Naive thymus-derived CD8-positive, alpha-beta T cell (primary cell): ENCODE data around the gene CACHD1. TPM values are rescaled to one million over a fixed set of nuclear protein-coding genes. Genes with fewer than 3 reads are reported as not detected.
A peak's percentile ranks its signal among the peaks of the same experiment; 100 is the strongest.
"Not testable (repeated sequence)": the region's sequence is repeated elsewhere in the genome, so short reads cannot be mapped to it uniquely, and the experiment has no call there.

Experiments used
- ATAC-seq, 2 donors: fragments of 150-1000 bp; cut with Tn5 transposase in 1 of 2; sonication (Bioruptor Pico), chemical (Tn5 transposase) in 1 of 2; 1 replicate in 1 of 2; 2 replicates in 1 of 2; pipeline ENCODE4 v1.10.0; 2021; ENCODE audit warnings: mild to moderate bottlenecking in 2 of 2, moderate library complexity in 2 of 2
- POLR2A ChIA-PET: fragments of 350-600 bp; sonication (Branson Sonifier 250); formaldehyde crosslinking; loops from one replicate; lab custom pipeline; 2021; ENCODE audit warnings: antibody characterized with exemption; lab: Charles Lee
- DNase-seq, 10 donors: peaks; one replicate each; pipeline versions ENCODE4 v3.0.0 to v3.0.0-alpha.2; 2020 to 2022
- H3K27ac Mint-ChIP-seq, 10 donors: one replicate each; pipeline ENCODE4 v1.8.0; 2020 to 2022; ENCODE audit warnings: mild to moderate bottlenecking in 10 of 10, mixed read lengths in 10 of 10, moderate library complexity in 4 of 10, inconsistent platforms in 1 of 10
- H3K27me3 Mint-ChIP-seq, 5 donors: one replicate each; pipeline ENCODE4 v1.8.0; 2021 to 2022; ENCODE audit warnings: mixed read lengths in 5 of 5
- H3K36me3 Mint-ChIP-seq, 3 donors: one replicate each; pipeline ENCODE4 v1.8.0; 2020 to 2022; ENCODE audit warnings: mixed read lengths in 3 of 3, mild to moderate bottlenecking in 2 of 3, inconsistent platforms in 1 of 3
- H3K4me1 Mint-ChIP-seq, 4 donors: one replicate each; pipeline ENCODE4 v1.8.0; 2021 to 2022; ENCODE audit warnings: mixed read lengths in 4 of 4
- H3K4me3 Mint-ChIP-seq, 10 donors: one replicate each; pipeline ENCODE4 v1.8.0; 2020 to 2022; ENCODE audit warnings: mild to moderate bottlenecking in 10 of 10, mixed read lengths in 10 of 10, moderate library complexity in 6 of 10, inconsistent platforms in 1 of 10
- H3K9me3 Mint-ChIP-seq, 9 donors: one replicate each; pipeline ENCODE4 v1.8.0; 2020 to 2022; ENCODE audit warnings: mixed read lengths in 9 of 9, mild to moderate bottlenecking in 3 of 9, inconsistent platforms in 1 of 9, moderate library complexity in 1 of 9
- polyA plus RNA-seq, 3 donors: library from polyadenylated mRNA; unstranded; fragments of 300-500 nt; fragmentation: Illumina TruSeq; gene quantifications; one replicate each; pipeline ENCODE4 v1.2.3, GENCODE V29; 2021
- total RNA-seq, 8 experiments: library from RNA in 2 of 8; stranded (reverse) in 2 of 8; gene quantifications; one replicate each; pipeline ENCODE4 v1.2.3 and lab custom pipeline; 2021 to 2026

Gene CACHD1
- total and polyA plus RNA-seq, 5 experiments from 2014 or later: 0.80 to 5.2 (median 3.3) TPM

GRCh38 chr1:64502083-64502482 is 32.2 kb downstream of the CACHD1 start:
- Mint-ChIP-seq H3K4me1 (peaks cover 10 to 24% (median 14%) of the 10 kb centered on the region in 4 donors), H3K9me3 (no peaks in the 10 kb centered on the region), H3K36me3 (no peaks in the 10 kb centered on the region), H3K4me3 (no peak overlapping the region), H3K27me3 (peaks cover 0 to 2% (median 0%) of the 10 kb centered on the region in 5 donors), H3K27ac (no peak overlapping the region)
- POLR2A ChIA-PET: interaction anchor here (0.8 kb wide), 1 partner anchor 41 kb away, joined by 3 read pairs; no protein-coding TSS in a partner anchor
- DNase-seq (no peak), ATAC-seq (no peak)

GRCh38 chr1:64502931-64503330 is 33.0 kb downstream of the CACHD1 start:
- POLR2A ChIA-PET: no interaction called here
- H3K4me3 Mint-ChIP-seq: no peak overlapping the region
- peaks cover 12 to 29% (median 20%) of the 10 kb centered on the region in 4 donors for H3K4me1 Mint-ChIP-seq

GRCh38 chr1:64505232-64505943 is 35.5 kb downstream of the CACHD1 start:
- peaks cover 0 to 4% (median 0%) of the 10 kb centered on the region in 5 donors for H3K27me3 Mint-ChIP-seq
- no peaks in the 10 kb centered on the region for H3K9me3 Mint-ChIP-seq
- peak overlapping the region; percentile 84 to 100 (median 92) for H3K4me3 Mint-ChIP-seq

More at GRCh38 chr1:64502931-64503330, 33.0 kb downstream of the CACHD1 start:
- Mint-ChIP-seq H3K36me3 (no peaks in the 10 kb centered on the region), H3K27me3 (peaks cover 0 to 4% (median 0%) of the 10 kb centered on the region in 5 donors), H3K27ac (peak overlapping the region in 1 of 10 donors; percentile 26), H3K9me3 (no peaks in the 10 kb centered on the region)
- ATAC-seq (no peak), DNase-seq (no peak)

GRCh38 chr1:64505944-64506655 is 36.2 kb downstream of the CACHD1 start:
- Mint-ChIP-seq H3K9me3 (no peaks in the 10 kb centered on the region), H3K36me3 (no peaks in the 10 kb centered on the region), H3K4me3 (peak overlapping the region; percentile 84 to 100 (median 92)), H3K4me1 (peaks cover 20 to 55% (median 38%) of the 10 kb centered on the region in 4 donors), H3K27me3 (peaks cover 0 to 4% (median 0%) of the 10 kb centered on the region in 5 donors), H3K27ac (peak overlapping the region; percentile 61 to 96 (median 91))
- ATAC-seq: peak; percentile 71 to 72
- POLR2A ChIA-PET: no interaction called here
- DNase-seq: peak in 8 of 10 donors; percentile 24 to 75 (median 48)

More at GRCh38 chr1:64505232-64505943, 35.5 kb downstream of the CACHD1 start:
- Mint-ChIP-seq H3K4me1 (peaks cover 15 to 48% (median 31%) of the 10 kb centered on the region in 4 donors), H3K27ac (peak overlapping the region; percentile 61 to 96 (median 91)), H3K36me3 (no peaks in the 10 kb centered on the region)
- peak; percentile 49 to 65 for ATAC-seq
- DNase-seq: peak; percentile 36 to 84 (median 54)
- POLR2A ChIA-PET: interaction anchor here (0.6 kb wide), 1 partner anchor 481 kb away, joined by 3 read pairs; no protein-coding TSS in a partner anchor

- peaks cover 27 to 71% (median 52%) of the 10 kb centered on the region in 4 donors for H3K4me1 Mint-ChIP-seq
- no peak overlapping the region for H3K4me3 Mint-ChIP-seq
- POLR2A ChIA-PET: no interaction called here
- H3K27me3 Mint-ChIP-seq: peaks cover 0 to 4% (median 0%) of the 10 kb centered on the region in 5 donors
- no peaks in the 10 kb centered on the region for H3K36me3 Mint-ChIP-seq
- peak overlapping the region in 1 of 10 donors; percentile 41 for H3K27ac Mint-ChIP-seq
- ATAC-seq: no peak
- H3K9me3 Mint-ChIP-seq: no peaks in the 10 kb centered on the region
- no peak for DNase-seq
Measured at GRCh38 chr1:64508629-64509028, 38.7 kb downstream of the CACHD1 start.

- no peak for ATAC-seq
- H3K36me3 Mint-ChIP-seq: no peaks in the 10 kb centered on the region
- peak overlapping the region in 5 of 10 donors; percentile 0 to 57 (median 3) for H3K4me3 Mint-ChIP-seq
- H3K27ac Mint-ChIP-seq: peak overlapping the region in 3 of 10 donors; percentile 1 to 21 (median 7)
- peaks cover 0 to 2% (median 0%) of the 10 kb centered on the region in 5 donors for H3K27me3 Mint-ChIP-seq
- POLR2A ChIA-PET: no interaction called here
- H3K9me3 Mint-ChIP-seq: no peaks in the 10 kb centered on the region
- H3K4me1 Mint-ChIP-seq: peaks cover 27 to 81% (median 47%) of the 10 kb centered on the region in 4 donors
- DNase-seq: no peak
Measured at GRCh38 chr1:64511044-64511443, 41.1 kb downstream of the CACHD1 start.

- H3K4me3 Mint-ChIP-seq, H3K36me3 Mint-ChIP-seq, ATAC-seq, POLR2A ChIA-PET, H3K27ac Mint-ChIP-seq, H3K27me3 Mint-ChIP-seq, DNase-seq, H3K9me3 Mint-ChIP-seq: not testable (repeated sequence)
- H3K4me1 Mint-ChIP-seq: peaks cover 18 to 76% (median 39%) of the 10 kb centered on the region in 4 donors
Measured at GRCh38 chr1:64512206-64512605, 42.3 kb downstream of the CACHD1 start.

GRCh38 chr1:64513545-64513944 is 43.6 kb downstream of the CACHD1 start:
- H3K27ac Mint-ChIP-seq: no peak overlapping the region
- no peak overlapping the region for H3K4me3 Mint-ChIP-seq
- H3K4me1 Mint-ChIP-seq: peaks cover 16 to 62% (median 34%) of the 10 kb centered on the region in 4 donors
- no peaks in the 10 kb centered on the region for H3K27me3 Mint-ChIP-seq
- H3K9me3 Mint-ChIP-seq: no peaks in the 10 kb centered on the region
- ATAC-seq (no peak), DNase-seq (no peak)
- no peaks in the 10 kb centered on the region for H3K36me3 Mint-ChIP-seq
- POLR2A ChIA-PET: interaction anchor here (1.2 kb wide), 1 partner anchor 10 kb away, joined by 5 read pairs; no protein-coding TSS in a partner anchor

- no peaks in the 10 kb centered on the region for H3K36me3 Mint-ChIP-seq
- no peak for DNase-seq
- peak overlapping the region in 1 of 10 donors; percentile 8 for H3K4me3 Mint-ChIP-seq
- POLR2A ChIA-PET: no interaction called here
- ATAC-seq: no peak
- H3K27me3 Mint-ChIP-seq: no peaks in the 10 kb centered on the region
- peak overlapping the region in 1 of 10 donors; percentile 3 for H3K27ac Mint-ChIP-seq
- H3K4me1 Mint-ChIP-seq: peaks cover 16 to 55% (median 28%) of the 10 kb centered on the region in 4 donors
- no peaks in the 10 kb centered on the region for H3K9me3 Mint-ChIP-seq
Measured at GRCh38 chr1:64514197-64514765, 44.4 kb downstream of the CACHD1 start.

- POLR2A ChIA-PET: no interaction called here
Measured at GRCh38 chr1:64515427-64515826, 45.5 kb downstream of the CACHD1 start.

GRCh38 chr1:64516301-64516700 is 46.4 kb downstream of the CACHD1 start:
- Mint-ChIP-seq H3K27ac (peak overlapping the region in 2 of 10 donors; percentile 14 to 54), H3K9me3 (no peaks in the 10 kb centered on the region), H3K4me1 (peaks cover 7 to 39% (median 18%) of the 10 kb centered on the region in 4 donors), H3K4me3 (no peak overlapping the region), H3K27me3 (no peaks in the 10 kb centered on the region), H3K36me3 (peaks cover 0 to 2% (median 0%) of the 10 kb centered on the region in 3 donors)
- ATAC-seq: no peak
- POLR2A ChIA-PET: interaction anchor here (0.5 kb wide), 1 partner anchor 15 kb away, joined by 4 read pairs; no protein-coding TSS in a partner anchor
- DNase-seq: no peak

More at GRCh38 chr1:64515427-64515826, 45.5 kb downstream of the CACHD1 start:
- H3K4me3 Mint-ChIP-seq: no peak overlapping the region
- no peaks in the 10 kb centered on the region for H3K27me3 Mint-ChIP-seq
- DNase-seq (no peak), ATAC-seq (no peak)
- no peak overlapping the region for H3K27ac Mint-ChIP-seq
- H3K4me1 Mint-ChIP-seq: peaks cover 15 to 47% (median 25%) of the 10 kb centered on the region in 4 donors
- H3K9me3 Mint-ChIP-seq: no peaks in the 10 kb centered on the region
- H3K36me3 Mint-ChIP-seq: peaks cover 0 to 2% (median 0%) of the 10 kb centered on the region in 3 donors
